Esophagus squamous epithelium (tissue), 5 donors: Measurements from ENCODE around the gene PROCA1. TPM values are rescaled to one million over a fixed set of nuclear protein-coding genes. Genes with fewer than 3 reads are reported as not detected.

Source experiments
- DNase-seq: peaks from one replicate; lab custom pipeline; 2025; lab: John Stamatoyannopoulos, UW
- H3K27ac ChIP-seq, 4 donors: fragments of 200-600 bp; sonication (generic); one replicate each; pipeline ENCODE4 v1.5.1; 2016 to 2019; ENCODE audit warnings: mild to moderate bottlenecking in 1 of 4
- H3K27me3 ChIP-seq, 4 donors: fragments of 200-600 bp; sonication (generic); 1 replicate in 3 of 4; 2 replicates in 1 of 4; pipeline versions ENCODE4 v1.5.1 to v1.6.0; 2017 to 2021; ENCODE audit warnings: antibody characterized with exemption in 1 of 4
- H3K36me3 ChIP-seq, 3 donors: fragments of 200-600 bp; sonication (generic); one replicate each; pipeline ENCODE4 v1.5.1; 2016 to 2019
- H3K4me1 ChIP-seq, 3 donors: fragments of 200-600 bp; sonication (generic); one replicate each; pipeline ENCODE4 v1.5.1; 2017 to 2019
- H3K4me3 ChIP-seq, 4 donors: fragments of 200-600 bp; sonication (generic); 1 replicate in 3 of 4; 2 replicates in 1 of 4; pipeline ENCODE4 v1.5.1; 2016 to 2019; ENCODE audit warnings: mild to moderate bottlenecking in 2 of 4, moderate library complexity in 1 of 4
- H3K9me3 ChIP-seq, 3 donors: fragments of 200-600 bp; sonication (generic); one replicate each; pipeline ENCODE4 v1.5.1; 2016 to 2019
- POLR2A ChIP-seq, 4 donors: fragments of 450-650 bp; IDR thresholded peaks; one replicate each; pipeline ENCODE4 v1.6.1; 2017; ENCODE audit warnings: antibody characterized with exemption in 4 of 4, mild to moderate bottlenecking in 4 of 4, moderate library complexity in 3 of 4
- WGBS, 2 donors: methylation state at CpG; one replicate each; pipeline ENCODE4 v1.1.5; 2018; 5-methylcytosine and 5-hydroxymethylcytosine counted together
- intact Hi-C: fragments of 100-400 bp; cut with DNase I; formaldehyde crosslinking; loops from one replicate; pipeline ENCODE4 v1.15.0; 2022
- total RNA-seq, 4 donors: library from RNA; depleted of rRNA; stranded (reverse); fragments of >200 nt; gene quantifications; one replicate each; pipeline ENCODE4 v1.1.0, GENCODE V29; 2016
- TF ChIP-seq, protein P1 (sequence below), 6 experiments: fragments of 450-650 bp in 4 of 6; fragments of 200-600 bp in 2 of 6; sonication (generic) in 2 of 6; IDR thresholded peaks; one replicate each; pipeline ENCODE4 v1.5.1; 2016 to 2019; ENCODE audit warnings: antibody characterized with exemption in 6 of 6, mild to moderate bottlenecking in 4 of 6, moderate library complexity in 4 of 6
- donor health status: DM: yes; HTN: yes; CAD: no.

Gene PROCA1
- total RNA-seq, 4 donors from 2014 or later, result 0.48 to 1.1 (median 0.64) TPM; not detected in 1

- no peak for DNase-seq
- peaks cover 20 to 59% (median 29%) of the 10 kb centered on the region in 3 donors for H3K36me3 ChIP-seq
- TF ChIP-seq, protein P1, sequence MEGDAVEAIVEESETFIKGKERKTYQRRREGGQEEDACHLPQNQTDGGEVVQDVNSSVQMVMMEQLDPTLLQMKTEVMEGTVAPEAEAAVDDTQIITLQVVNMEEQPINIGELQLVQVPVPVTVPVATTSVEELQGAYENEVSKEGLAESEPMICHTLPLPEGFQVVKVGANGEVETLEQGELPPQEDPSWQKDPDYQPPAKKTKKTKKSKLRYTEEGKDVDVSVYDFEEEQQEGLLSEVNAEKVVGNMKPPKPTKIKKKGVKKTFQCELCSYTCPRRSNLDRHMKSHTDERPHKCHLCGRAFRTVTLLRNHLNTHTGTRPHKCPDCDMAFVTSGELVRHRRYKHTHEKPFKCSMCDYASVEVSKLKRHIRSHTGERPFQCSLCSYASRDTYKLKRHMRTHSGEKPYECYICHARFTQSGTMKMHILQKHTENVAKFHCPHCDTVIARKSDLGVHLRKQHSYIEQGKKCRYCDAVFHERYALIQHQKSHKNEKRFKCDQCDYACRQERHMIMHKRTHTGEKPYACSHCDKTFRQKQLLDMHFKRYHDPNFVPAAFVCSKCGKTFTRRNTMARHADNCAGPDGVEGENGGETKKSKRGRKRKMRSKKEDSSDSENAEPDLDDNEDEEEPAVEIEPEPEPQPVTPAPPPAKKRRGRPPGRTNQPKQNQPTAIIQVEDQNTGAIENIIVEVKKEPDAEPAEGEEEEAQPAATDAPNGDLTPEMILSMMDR (IDR thresholded peaks at IDR 0.05), result no peak
- no peak for TF ChIP-seq POLR2A (IDR thresholded peaks at IDR 0.05)
- peaks cover 3 to 14% (median 4%) of the 10 kb centered on the region in 3 donors for H3K4me1 ChIP-seq
- no peaks in the 10 kb centered on the region for H3K9me3 ChIP-seq
- no peak overlapping the region for H3K27ac ChIP-seq
- WGBS, 2 donors, result 69 to 81% methylated on average over 4 to 5 of the region's 5 CpGs
- intact Hi-C loops, result no loop called here
- no peak overlapping the region for H3K4me3 ChIP-seq
- H3K27me3 ChIP-seq, result no peaks in the 10 kb centered on the region
These were observed 6.5 kb downstream of the PROCA1 start for GRCh38 chr17:28705074-28705659.

DNA sequence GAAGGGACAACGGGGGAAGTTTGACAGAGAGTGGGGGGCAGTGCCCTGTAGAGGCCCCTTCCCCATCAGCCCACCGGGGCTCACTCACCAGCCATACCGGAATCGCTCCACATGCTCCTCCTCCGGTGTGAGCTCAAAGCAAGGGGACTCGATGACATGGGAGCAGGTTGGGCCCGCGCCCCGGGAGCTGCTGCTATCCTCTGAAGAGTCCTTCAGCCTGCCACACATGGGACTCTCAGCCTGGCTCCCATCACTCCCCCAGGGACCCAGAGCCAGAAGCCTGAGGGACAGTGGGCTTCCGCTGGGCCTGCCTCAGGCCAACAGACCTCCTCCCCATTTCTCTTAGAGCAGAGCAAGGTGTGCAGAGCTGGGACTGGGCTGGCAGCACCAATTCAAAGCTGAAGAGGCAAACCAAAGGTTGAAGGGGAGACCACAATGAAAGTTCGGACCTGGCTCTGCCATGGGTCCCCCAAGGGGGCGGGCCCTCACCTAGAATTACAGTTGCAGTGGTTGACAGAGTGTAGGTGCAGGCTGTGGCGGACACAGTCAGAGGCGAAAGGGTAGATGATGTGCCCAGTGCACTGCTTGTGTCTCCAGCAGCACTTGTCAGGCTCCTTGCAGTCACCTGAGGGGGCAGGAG lies 7.3 kb downstream of the PROCA1 start:
- H3K27me3 ChIP-seq, result no peaks in the 10 kb centered on the region
- no peak for DNase-seq
- H3K27ac ChIP-seq, result no peak overlapping the region
- H3K4me1 ChIP-seq, result peaks cover 0 to 6% (median 0%) of the 10 kb centered on the region in 3 donors
- no peaks in the 10 kb centered on the region for H3K9me3 ChIP-seq
- 79 to 89% methylated on average over 5 to 7 of the region's 14 CpGs for WGBS, 2 donors
- H3K4me3 ChIP-seq, result no peak overlapping the region
- intact Hi-C loops, result no loop called here
- peaks cover 27 to 67% (median 37%) of the 10 kb centered on the region in 3 donors for H3K36me3 ChIP-seq
- no peak for TF ChIP-seq POLR2A (IDR thresholded peaks at IDR 0.05)
- TF ChIP-seq, protein P1 (IDR thresholded peaks at IDR 0.05), result no peak

- no peak overlapping the region for H3K27ac ChIP-seq
- 79 to 83% methylated on average over 16 of the region's 16 CpGs for WGBS, 2 donors
- TF ChIP-seq POLR2A (IDR thresholded peaks at IDR 0.05), result no peak
- TF ChIP-seq, protein P1 (IDR thresholded peaks at IDR 0.05), result no peak
- intact Hi-C loops, result no loop called here
- DNase-seq, result no peak
- no peaks in the 10 kb centered on the region for H3K4me1 ChIP-seq
- H3K27me3 ChIP-seq, result no peaks in the 10 kb centered on the region
- no peaks in the 10 kb centered on the region for H3K9me3 ChIP-seq
- peaks cover 31 to 74% (median 44%) of the 10 kb centered on the region in 3 donors for H3K36me3 ChIP-seq
- no peak overlapping the region for H3K4me3 ChIP-seq
These were observed 8.0 kb downstream of the PROCA1 start for GRCh38 chr17:28703552-28704218.

DNA sequence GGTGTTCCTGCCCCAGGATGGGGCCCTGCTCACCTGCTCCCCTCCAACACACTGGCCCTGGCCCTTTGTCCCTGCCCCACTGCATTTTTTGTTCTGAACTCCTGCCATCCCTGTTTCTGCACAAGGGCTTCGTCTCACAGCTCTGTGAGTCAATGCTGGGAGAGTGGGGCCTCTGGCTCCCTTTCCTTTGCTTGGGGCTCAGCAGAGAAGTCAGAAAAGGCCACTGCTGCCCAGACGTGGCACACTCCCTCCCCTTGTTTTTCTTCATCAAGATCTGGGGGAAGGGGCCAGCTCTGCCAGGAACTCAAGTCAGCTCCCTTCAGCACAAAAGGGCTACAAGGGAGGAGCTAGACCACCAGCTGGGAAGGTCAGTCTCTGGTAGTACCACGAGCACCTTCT lies 8.9 kb downstream of the PROCA1 start:
- Histone ChIP-seq H3K9me3 (no peaks in the 10 kb centered on the region), H3K36me3 (peaks cover 40 to 83% (median 53%) of the 10 kb centered on the region in 3 donors), H3K4me1 (no peaks in the 10 kb centered on the region), H3K27me3 (no peaks in the 10 kb centered on the region), H3K27ac (no peak overlapping the region), H3K4me3 (no peak overlapping the region)
- intact Hi-C loops, result no loop called here
- WGBS, 2 donors, result 80 to 100% methylated on average over 1 of the region's 3 CpGs
- DNase-seq, result no peak
- TF ChIP-seq POLR2A (IDR thresholded peaks at IDR 0.05), result no peak
- TF ChIP-seq, protein P1 (IDR thresholded peaks at IDR 0.05), result no peak
